ENCODE measurements around the gene ZC3H10. TPM values are rescaled to one million over a fixed set of nuclear protein-coding genes. Genes with fewer than 3 reads are reported as not detected.

The ZC3H10 gene
- total and polyA plus RNA-seq, 2 of the 8 experiments (the other 6 are each of a cell fraction or from before 2014, with no cell fraction given): 4.0 to 11.2 TPM

GRCh38 chr12:56163533-56164344 lies 45.7 kb downstream of the ZC3H10 start:
- H3K4me1 ChIP-seq (replicated peaks in 1 of 4; ENCODE audit: control insufficient read depth in 3 of 4, insufficient read depth in 4 of 4, low read length in 3 of 4): peaks cover 3 to 28% (median 16%) of the 10 kb centered on the region in 4 experiments
- DNase-seq (ENCODE audit: low read depth in 1 of 2, low spot score in 2 of 2) (no peak), FAIRE-seq (no peak)
- H3K14ac ChIP-seq (ENCODE audit: insufficient read length): no peak overlapping the region
- no peak overlapping the region for H3K4me3 ChIP-seq (ENCODE audit: extremely low read depth in 1 of 4, insufficient read depth in 2 of 4, low read depth in 3 of 4, low read length in 4 of 4)
- H3K23ac ChIP-seq (ENCODE audit: insufficient read length): no peak overlapping the region
- peaks cover 11 to 23% of the 10 kb centered on the region in 2 experiments for H4K20me1 ChIP-seq (replicated peaks in 1 of 2; ENCODE audit: control insufficient read depth in 1 of 2, insufficient read depth in 2 of 2, low read length in 2 of 2)
- H2BK5ac ChIP-seq (ENCODE audit: low read depth, low read length): no peak overlapping the region
- H3K79me2 ChIP-seq (ENCODE audit: control insufficient read depth in 1 of 2, insufficient read depth in 2 of 2, low read length in 2 of 2): peaks cover 3 to 20% of the 10 kb centered on the region in 2 experiments
- no peak overlapping the region for H3K18ac ChIP-seq (ENCODE audit: extremely low read depth, low read length)
- no peak overlapping the region for H4K91ac ChIP-seq (replicated peaks; ENCODE audit: insufficient read length, low read length)
- H4K5ac ChIP-seq (ENCODE audit: insufficient read length, low read depth, low read length): no peak overlapping the region
- H3K36me3 ChIP-seq (ENCODE audit: control insufficient read depth in 2 of 4, insufficient read depth in 4 of 4, low read length in 3 of 4): peaks cover 39 to 83% (median 67%) of the 10 kb centered on the region in 4 experiments
- peaks cover 3% of the 10 kb centered on the region; the same call in 1 of the 2 replicates for H3K79me1 ChIP-seq (ENCODE audit: low read depth, low read length)
- H3K4me2 ChIP-seq (ENCODE audit: insufficient read depth in 1 of 2, low read depth in 2 of 2, low read length in 2 of 2): no peak overlapping the region; a peak in 1 of 4 replicates
- no peak overlapping the region for H2AK5ac ChIP-seq (ENCODE audit: low read depth, low read length)
- no peak overlapping the region for H3K9ac ChIP-seq (replicated peaks in 1 of 4; ENCODE audit: extremely low read depth in 1 of 4, low read depth in 3 of 4, low read length in 3 of 4)
- peaks cover 12% of the 10 kb centered on the region for H3K23me2 ChIP-seq (ENCODE audit: low read depth, low read length)
- ChIA-PET POLR2A (ENCODE audit: partially characterized antibody) (interaction anchor here (1.0 to 15.6 kb wide), 14 partner anchors 10 to 238 kb away, joined by 3 to 656 read pairs (median 18); partner anchors contain the start of genes ERBB3, PA2G4, RNF41 and SMARCC2), CTCF (ENCODE audit: partially characterized antibody) (interaction anchor here (0.8 to 6.8 kb wide), 11 partner anchors 11 to 1018 kb away, joined by 3 to 47 read pairs (median 7); partner anchors contain the start of genes COQ10A, ESYT1, MYL6B and RNF41)
- H2AFZ ChIP-seq (ENCODE audit: low read length): no peak overlapping the region
- no peak overlapping the region for H2BK120ac ChIP-seq (replicated peaks; ENCODE audit: low read depth, low read length)
- no peak overlapping the region for H3K56ac ChIP-seq (replicated peaks; ENCODE audit: insufficient read length, low read depth, low read length)
- no peak overlapping the region for H3K4ac ChIP-seq (replicated peaks; ENCODE audit: insufficient read length, low read depth, low read length)
- 84% methylated on average over 9 of the region's 11 CpGs; no CpG with 5 or more reads in 1 of the 2 experiments for WGBS, 2 experiments (ENCODE audit: extremely low coverage in 1 of 2, insufficient coverage in 1 of 2, insufficient read length in 1 of 2, insufficient replicate concordance in 2 of 2, low coverage in 1 of 2, low lambda C conversion rate in 2 of 2, missing lambda C conversion rate in 1 of 2)
- H3K9me3 ChIP-seq (ENCODE audit: insufficient read depth in 2 of 2, low read depth in 1 of 2, low read length in 1 of 2): no peaks in the 10 kb centered on the region
- H2BK15ac ChIP-seq (ENCODE audit: low read length): no peak overlapping the region
- H3K27ac ChIP-seq (ENCODE audit: low read depth, low read length): no peak overlapping the region
- no peak overlapping the region for H2BK20ac ChIP-seq (ENCODE audit: low read length)
- H4K8ac ChIP-seq (ENCODE audit: extremely low read depth, insufficient read depth, low read length): peak overlapping the region; percentile 62; the same call in 1 of the 2 replicates
- H3K27me3 ChIP-seq (replicated peaks in 1 of 4; ENCODE audit: control insufficient read depth in 3 of 4, extremely low read depth in 1 of 4, insufficient read depth in 3 of 4, low read length in 3 of 4): no peaks in the 10 kb centered on the region
- no peak overlapping the region for H2BK12ac ChIP-seq (ENCODE audit: low read depth, low read length)
- TF ChIP-seq POLR2AphosphoS5 (IDR thresholded peaks at IDR 0.05; ENCODE audit: low read depth, low read length) (peak; percentile 95), NRF1 (IDR thresholded peaks at IDR 0.05; ENCODE audit: low read depth, low read length) (0 out of 2 replicates have a peak, but pooled peaks have one; percentile 4), CHD2 (IDR thresholded peaks at IDR 0.05; ENCODE audit: low read length) (0 out of 2 replicates have a peak, but pooled peaks have one; percentile 10), EP300 (IDR thresholded peaks at IDR 0.05; ENCODE audit: borderline replicate concordance in 1 of 2, low read depth in 2 of 2, low read length in 2 of 2) (no peak), SP1 (IDR thresholded peaks at IDR 0.05; ENCODE audit: low read depth, low read length) (no peak), BACH1 (IDR thresholded peaks at IDR 0.05; ENCODE audit: low read length) (no peak), SIRT6 (IDR thresholded peaks at IDR 0.05; ENCODE audit: low read length) (peak; percentile 35), POLR2A (IDR thresholded peaks at IDR 0.05; ENCODE audit: control extremely low read depth in 1 of 2, low read depth in 2 of 2, low read length in 2 of 2) (peak; percentile 45)

Measured in H1 (cell line).